Medulla oblongata (tissue), 1 donor: ENCODE measurements around the gene EYS.
"Not testable (repeated sequence)": the region's sequence is repeated elsewhere in the genome, so short reads cannot be mapped to it uniquely, and the experiment has no call there.

Experiments used
- DNase-seq: peaks from one replicate; pipeline ENCODE4 v3.0.0-alpha.2; 2015; ENCODE audit errors: extremely low spot score

Gene EYS

GRCh38 chr6:64243618-64244017, 1463.4 kb downstream of the EYS start:
- DNase-seq = no peak

- not testable (repeated sequence) for DNase-seq
These were observed 1468.1 kb downstream of the EYS start for GRCh38 chr6:64238908-64239307.

GRCh38 chr6:64238071-64238470, 1469.0 kb downstream of the EYS start:
- no peak for DNase-seq

- DNase-seq = no peak
These were observed 1473.3 kb downstream of the EYS start for GRCh38 chr6:64233746-64234145.

GRCh38 chr6:64231928-64232327, 1475.1 kb downstream of the EYS start:
- DNase-seq = no peak

- no peak for DNase-seq
These were observed 1476.5 kb downstream of the EYS start for GRCh38 chr6:64230530-64230929.

- DNase-seq = no peak
These were observed 1479.2 kb downstream of the EYS start for GRCh38 chr6:64227863-64228262.

GRCh38 chr6:64225503-64225902, 1481.5 kb downstream of the EYS start:
- no peak for DNase-seq

- DNase-seq = no peak
These were observed 1482.2 kb downstream of the EYS start for GRCh38 chr6:64224819-64225218.

GRCh38 chr6:64221776-64222175, 1485.2 kb downstream of the EYS start:
- no peak for DNase-seq

- DNase-seq = no peak
These were observed 1486.2 kb downstream of the EYS start for GRCh38 chr6:64220801-64221200.

- no peak for DNase-seq
These were observed 1489.1 kb downstream of the EYS start for GRCh38 chr6:64217721-64218620.

GRCh38 chr6:64214373-64214772, 1492.7 kb downstream of the EYS start:
- DNase-seq = no peak

GRCh38 chr6:64213697-64214096, 1493.3 kb downstream of the EYS start:
- DNase-seq = no peak

- no peak for DNase-seq
These were observed 1509.8 kb downstream of the EYS start for GRCh38 chr6:64197246-64197645.

GRCh38 chr6:64186592-64186991, 1520.4 kb downstream of the EYS start:
- no peak for DNase-seq

GRCh38 chr6:64185621-64186020, 1521.4 kb downstream of the EYS start:
- DNase-seq = no peak

- DNase-seq = no peak
These were observed 1531.7 kb downstream of the EYS start for GRCh38 chr6:64175296-64175695.

- no peak for DNase-seq
These were observed 1536.7 kb downstream of the EYS start for GRCh38 chr6:64170316-64170715.

GRCh38 chr6:64160486-64160885, 1546.5 kb downstream of the EYS start:
- no peak for DNase-seq

GRCh38 chr6:64155063-64155462, 1552.0 kb downstream of the EYS start:
- no peak for DNase-seq

- DNase-seq = no peak
These were observed 1560.2 kb downstream of the EYS start for GRCh38 chr6:64146876-64147275.

GRCh38 chr6:64146094-64146493, 1560.9 kb downstream of the EYS start:
- DNase-seq = no peak

- no peak for DNase-seq
These were observed 1561.4 kb downstream of the EYS start for GRCh38 chr6:64145658-64146057.
